MM.1S (cell line): ENCODE data around the gene CCDC102B.

Source experiments
- DNase-seq: peaks from one replicate; pipeline ENCODE4 v3.0.0-alpha.2; 2015
- H2AFZ ChIP-seq: fragments of 300-600 bp; sonication (generic); 2 replicates; pipeline ENCODE4 v1.6.0; 2016; ENCODE audit warnings: antibody characterized with exemption, low read length
- H3F3A ChIP-seq: fragments of 300-600 bp; sonication (generic); 2 replicates; pipeline ENCODE4 v1.6.1; 2016; ENCODE audit warnings: mild to moderate bottlenecking, antibody characterized with exemption, low read length, moderate library complexity, mixed read lengths; ENCODE audit not compliant: insufficient read depth
- H3K27ac ChIP-seq: fragments of 300-600 bp; sonication (generic); 2 replicates; pipeline ENCODE4 v1.5.1; 2016; ENCODE audit warnings: mild to moderate bottlenecking, low read length
- H3K27me3 ChIP-seq: fragments of 300-600 bp; sonication (generic); replicated peaks from 2 replicates; pipeline ENCODE4 v1.6.0; 2016; ENCODE audit warnings: low read length; ENCODE audit not compliant: insufficient read depth
- H3K36me3 ChIP-seq: fragments of 300-600 bp; sonication (generic); replicated peaks from 2 replicates; pipeline ENCODE4 v1.6.1; 2016; ENCODE audit warnings: mild to moderate bottlenecking, low read length, mixed read lengths; ENCODE audit not compliant: insufficient read depth
- H3K4me1 ChIP-seq: fragments of 300-600 bp; sonication (generic); 2 replicates; pipeline ENCODE4 v1.6.1; 2016; ENCODE audit warnings: low read length, mixed read lengths
- H3K4me2 ChIP-seq: fragments of 300-600 bp; sonication (generic); 2 replicates; pipeline ENCODE4 v1.6.0; 2016; ENCODE audit warnings: low read depth, low read length
- H3K4me3 ChIP-seq: fragments of 300-600 bp; sonication (generic); 2 replicates; pipeline ENCODE4 v1.5.1; 2016; ENCODE audit warnings: low read length, mixed read lengths
- H3K79me2 ChIP-seq: fragments of 300-600 bp; sonication (generic); 2 replicates; pipeline ENCODE4 v1.6.1; 2016; ENCODE audit warnings: mixed run types, low read length, mixed read lengths
- H3K9ac ChIP-seq: fragments of 300-600 bp; sonication (generic); 2 replicates; pipeline ENCODE4 v1.6.1; 2016; ENCODE audit warnings: low read length, mixed read lengths
- H3K9me2 ChIP-seq: fragments of 300-600 bp; sonication (generic); replicated peaks from 2 replicates; pipeline ENCODE4 v1.6.1; 2016; ENCODE audit warnings: mild to moderate bottlenecking, low read length, mixed read lengths; ENCODE audit not compliant: insufficient read depth
- H3K9me3 ChIP-seq: fragments of 300-600 bp; sonication (generic); replicated peaks from 2 replicates; pipeline ENCODE4 v1.6.1; 2016; ENCODE audit warnings: mild to moderate bottlenecking, low read length, mixed read lengths; ENCODE audit not compliant: insufficient read depth
- H4K20me1 ChIP-seq: fragments of 300-600 bp; sonication (generic); 2 replicates; pipeline ENCODE4 v1.6.1; 2016; ENCODE audit warnings: mild to moderate bottlenecking, low read length, moderate library complexity, mixed read lengths; ENCODE audit not compliant: insufficient read depth
- CTCF ChIP-seq: fragments of 300-600 bp; sonication (generic); IDR thresholded peaks from 2 replicates; pipeline ENCODE4 v1.5.1; 2016; ENCODE audit warnings: antibody characterized with exemption, low read length, mixed read lengths
- EZH2 ChIP-seq: fragments of 300-600 bp; sonication (generic); optimal IDR thresholded peaks from 2 replicates; pipeline ENCODE3; 2017; ENCODE audit warnings: low read depth, mild to moderate bottlenecking, antibody characterized with exemption, low read length, mixed read lengths
- EZH2phosphoT487 ChIP-seq: fragments of 300-600 bp; sonication (generic); IDR thresholded peaks from 2 replicates; pipeline ENCODE4 v1.6.1; 2018; ENCODE audit warnings: antibody characterized with exemption, low read length

CCDC102B gene

GRCh38 chr18:68843473-68844089 lies 45.7 kb downstream of the CCDC102B start:
- Histone ChIP-seq H3K9ac (no peak overlapping the region), H3K9me3 (no peaks in the 10 kb centered on the region), H3K27ac (no peak overlapping the region), H4K20me1 (no peaks in the 10 kb centered on the region), H3K4me2 (no peak overlapping the region), H3K4me3 (no peak overlapping the region), H3K36me3 (no peaks in the 10 kb centered on the region), H3K79me2 (no peaks in the 10 kb centered on the region), H2AFZ (no peak overlapping the region), H3K4me1 (no peaks in the 10 kb centered on the region), H3K9me2 (no peaks in the 10 kb centered on the region), H3K27me3 (no peaks in the 10 kb centered on the region), H3F3A (no peaks in the 10 kb centered on the region)
- no peak for DNase-seq
- TF ChIP-seq CTCF = no peak
- TF ChIP-seq EZH2 = no peak

DNA sequence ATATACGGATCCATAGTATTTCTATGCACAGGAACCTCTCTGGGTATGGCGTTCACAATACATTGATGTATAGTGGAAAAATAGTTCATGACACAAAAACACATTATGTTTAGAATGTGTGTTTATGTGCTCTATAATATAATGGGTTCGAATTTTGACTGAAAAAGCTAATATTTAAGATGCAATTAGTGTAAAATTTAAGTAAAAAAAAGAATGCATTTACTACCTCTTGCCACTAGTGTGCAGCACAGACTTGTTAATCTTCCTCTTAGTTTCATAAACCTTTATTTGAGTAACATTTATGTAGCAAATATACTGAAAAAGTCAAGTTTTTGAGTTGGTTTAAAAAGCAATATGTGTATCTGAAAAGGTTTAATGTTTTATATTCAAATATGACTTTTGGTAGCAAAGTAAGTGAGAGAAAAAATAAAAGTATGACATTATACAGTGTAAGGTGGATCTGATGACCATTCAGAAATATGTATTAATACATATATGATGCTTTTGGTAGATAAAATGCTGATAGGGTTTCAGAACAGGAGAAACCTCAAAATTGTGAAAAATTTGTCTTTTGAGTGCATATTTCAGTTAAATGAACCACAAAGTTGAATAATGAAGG lies 49.4 kb downstream of the CCDC102B start:
- TF ChIP-seq EZH2 (no peak), EZH2phosphoT487 (no peak), CTCF (peak; percentile 70)
- Histone ChIP-seq H3K27me3 (no peaks in the 10 kb centered on the region), H3K36me3 (no peaks in the 10 kb centered on the region), H3K79me2 (no peaks in the 10 kb centered on the region), H3K9ac (no peak overlapping the region), H3F3A (no peaks in the 10 kb centered on the region), H3K9me2 (no peaks in the 10 kb centered on the region), H3K4me3 (no peak overlapping the region), H3K4me2 (no peak overlapping the region), H4K20me1 (no peaks in the 10 kb centered on the region), H3K27ac (no peak overlapping the region), H3K9me3 (no peaks in the 10 kb centered on the region), H2AFZ (no peak overlapping the region), H3K4me1 (no peaks in the 10 kb centered on the region)
- DNase-seq = peak; percentile 36

- Histone ChIP-seq H3K9me3 (no peaks in the 10 kb centered on the region), H3K4me3 (no peak overlapping the region), H3K27ac (no peak overlapping the region), H3K36me3 (no peaks in the 10 kb centered on the region), H3F3A (no peaks in the 10 kb centered on the region), H4K20me1 (no peaks in the 10 kb centered on the region), H3K79me2 (no peaks in the 10 kb centered on the region), H2AFZ (no peak overlapping the region), H3K4me1 (no peaks in the 10 kb centered on the region), H3K9me2 (no peaks in the 10 kb centered on the region), H3K4me2 (no peak overlapping the region), H3K27me3 (no peaks in the 10 kb centered on the region), H3K9ac (no peak overlapping the region)
- no peak for DNase-seq
- TF ChIP-seq EZH2phosphoT487 (no peak), EZH2 (no peak), CTCF (no peak)
Measured at GRCh38 chr18:68848242-68848641, 50.4 kb downstream of the CCDC102B start.
